Lower leg skin (tissue), 3 donors: ENCODE measurements around the gene PRDM8.

ENCODE experiments used
- CTCF ChIP-seq, 3 donors: fragments of 450-650 bp; IDR thresholded peaks; one replicate each; pipeline ENCODE4 v1.5.1; 2016; ENCODE audit warnings: antibody characterized with exemption in 3 of 3, mild to moderate bottlenecking in 3 of 3, moderate library complexity in 2 of 3
- POLR2A ChIP-seq, 2 donors: fragments of 450-650 bp; IDR thresholded peaks; one replicate each; pipeline ENCODE4 v1.6.1; 2016 to 2017; ENCODE audit warnings: antibody characterized with exemption in 2 of 2, mild to moderate bottlenecking in 1 of 2, moderate library complexity in 1 of 2

GRCh38 chr4:80156410-80156809 is 40.9 kb upstream of the PRDM8 start:
- TF ChIP-seq CTCF (IDR thresholded peaks at IDR 0.05): no peak
- no peak for TF ChIP-seq POLR2A (IDR thresholded peaks at IDR 0.05)
